ENCODE data around the gene NANS.
"Not testable (repeated sequence)": the region's sequence is repeated elsewhere in the genome, so short reads cannot be mapped to it uniquely, and the experiment has no call there.

Gene NANS

GRCh38 chr9:98104445-98104881 lies 47.9 kb downstream of the NANS start:
- no peak for DNase-seq

- DNase-seq, result no peak
These were observed 48.5 kb downstream of the NANS start for GRCh38 chr9:98105006-98105405.

GRCh38 chr9:98107926-98108325 lies 51.4 kb downstream of the NANS start:
- DNase-seq, result no peak

- no peak for DNase-seq
These were observed 52.0 kb downstream of the NANS start for GRCh38 chr9:98108531-98109031.

- no peak for DNase-seq
These were observed 52.5 kb downstream of the NANS start for GRCh38 chr9:98109052-98109451.

DNA sequence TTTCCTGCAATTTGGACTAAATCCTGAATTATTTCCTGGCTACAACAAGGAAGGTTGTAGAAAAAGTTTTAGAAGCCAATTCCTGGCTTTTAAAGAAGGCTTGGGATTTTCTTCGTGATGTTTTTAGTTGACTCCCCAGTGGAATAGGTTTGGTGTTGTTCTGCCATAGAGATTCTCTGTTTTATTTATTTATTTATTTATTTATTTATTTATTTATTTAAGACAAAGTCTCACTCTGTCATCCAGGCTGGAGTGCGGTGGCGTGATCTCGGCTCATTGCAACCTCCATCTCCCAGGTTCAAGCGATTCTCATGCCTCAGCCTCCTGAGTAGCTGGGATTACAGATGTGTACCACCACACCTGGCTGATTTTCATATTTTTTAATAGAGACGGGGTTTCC lies 60.6 kb downstream of the NANS start:
- DNase-seq, result not testable (repeated sequence)

- no peak for DNase-seq
These were observed 61.6 kb downstream of the NANS start for GRCh38 chr9:98117984-98118639.

- DNase-seq, result peak; percentile 59
These were observed 62.4 kb downstream of the NANS start, which contains the start of gene TRIM14 for GRCh38 chr9:98118640-98119601. Gene TRIM14 (minus strand): TSS chr9:98119222. CDS start chr9:98119188, 34 bp downstream.

- no peak for DNase-seq
These were observed 63.9 kb downstream of the NANS start for GRCh38 chr9:98120476-98120875.

DNA sequence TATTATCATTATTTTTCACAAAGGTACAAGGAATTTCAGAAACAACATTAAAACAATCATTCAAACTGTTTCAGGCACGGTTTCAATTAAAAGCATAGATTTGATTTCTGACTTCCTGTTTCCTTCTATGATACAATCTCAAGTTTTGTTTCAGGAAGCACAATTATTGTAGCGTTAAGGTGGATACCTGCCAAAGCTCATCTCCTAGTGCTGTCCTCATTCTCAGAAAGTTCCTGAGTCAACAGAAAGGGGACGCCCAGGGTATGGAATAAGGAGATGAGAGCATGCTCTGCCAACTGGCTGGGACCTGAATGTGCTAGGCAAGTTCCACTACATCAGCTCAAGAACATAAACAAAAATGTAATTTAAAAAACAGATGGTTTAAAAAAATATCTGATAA lies 64.5 kb downstream of the NANS start:
- DNase-seq, result no peak

DNA sequence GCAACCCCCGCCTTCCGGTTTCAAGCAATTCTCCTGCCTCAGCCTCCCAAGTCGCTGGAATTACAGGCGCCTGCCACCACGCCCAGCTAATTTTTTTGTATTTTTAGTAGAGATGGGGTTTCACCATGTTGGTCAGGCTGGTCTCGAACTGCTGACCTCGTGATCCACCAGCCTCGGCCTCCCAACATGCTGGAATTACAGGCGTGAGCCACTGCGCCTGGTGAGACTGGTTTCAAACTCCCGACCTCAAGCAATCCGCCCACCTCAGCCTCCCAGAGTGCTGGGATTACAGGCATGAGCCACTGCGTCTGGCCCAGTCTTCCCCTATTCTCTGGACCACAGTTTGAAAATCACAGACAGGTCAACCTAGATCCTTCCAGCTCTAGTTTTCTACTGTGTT lies 67.6 kb downstream of the NANS start:
- not testable (repeated sequence) for DNase-seq

DNA sequence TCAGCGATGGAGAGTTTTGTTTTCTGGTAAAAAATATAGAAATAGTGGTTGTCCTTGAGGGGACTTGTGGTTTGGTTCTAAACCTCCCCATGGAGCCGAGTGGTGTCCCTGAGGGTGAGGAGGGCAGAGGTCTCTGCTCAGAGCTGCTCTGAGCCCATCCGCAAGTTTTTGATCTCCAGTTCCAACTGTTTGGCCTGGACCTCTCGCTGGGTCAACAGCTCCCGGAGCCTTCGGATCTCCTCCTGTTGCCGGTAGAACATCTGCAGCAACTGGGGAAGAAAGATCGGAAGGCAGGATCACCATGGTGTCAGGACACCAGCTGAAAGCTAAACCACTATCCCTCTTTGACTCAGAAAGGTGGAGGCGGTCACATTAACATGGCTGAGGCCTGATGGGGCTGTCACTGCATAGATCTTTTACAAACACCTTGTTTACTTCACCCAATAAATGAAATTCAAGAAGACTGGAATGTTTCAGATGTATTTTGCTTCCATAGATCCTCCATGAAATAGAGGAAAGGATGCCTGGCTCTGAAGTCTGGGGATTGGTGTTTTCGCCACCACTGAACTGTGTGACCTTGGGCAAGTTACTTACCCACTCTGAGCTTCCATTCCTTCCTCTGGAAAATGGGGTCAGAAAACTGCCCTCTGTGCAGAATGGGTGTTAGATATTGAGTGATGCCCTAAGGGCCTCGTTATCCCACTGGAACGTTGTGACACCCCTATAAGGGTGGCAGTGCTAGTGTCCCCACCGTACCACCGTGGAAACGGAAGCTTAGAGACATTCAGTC lies 68.3 kb downstream of the NANS start:
- no peak for DNase-seq

DNA sequence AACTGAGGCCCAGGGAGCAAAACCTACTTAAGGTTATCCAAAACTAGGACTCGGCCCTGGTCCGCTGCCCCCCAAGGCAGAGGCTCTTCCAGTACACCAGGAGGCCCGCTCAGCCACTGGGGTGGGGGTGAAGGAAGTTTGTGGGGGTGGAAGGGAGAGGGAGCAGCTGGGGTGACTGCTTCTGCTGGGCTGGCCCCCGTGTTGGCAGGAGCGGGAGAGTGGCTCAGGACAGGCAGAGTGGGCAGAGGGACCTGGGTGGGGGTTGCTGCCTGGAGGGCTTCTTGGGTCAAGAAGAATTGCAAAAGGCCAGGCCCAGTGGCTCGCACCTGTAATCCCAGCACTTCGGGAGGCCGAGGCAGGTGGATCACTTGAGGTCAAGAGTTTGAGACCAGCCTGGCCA lies 70.7 kb downstream of the NANS start:
- no peak for DNase-seq

- DNase-seq, result no peak
These were observed 71.8 kb downstream of the NANS start for GRCh38 chr9:98128316-98128715.

- no peak for DNase-seq
These were observed 72.9 kb downstream of the NANS start for GRCh38 chr9:98129451-98129881.

GRCh38 chr9:98130060-98130459 lies 73.5 kb downstream of the NANS start:
- not testable (repeated sequence) for DNase-seq

GRCh38 chr9:98130576-98131228 lies 74.2 kb downstream of the NANS start:
- DNase-seq, result no peak

- no peak for DNase-seq
These were observed 75.6 kb downstream of the NANS start for GRCh38 chr9:98132158-98132557.
